GM23338 (cell line): ENCODE data around the gene PSMB7. TPM values are rescaled to one million over a fixed set of nuclear protein-coding genes. Genes with fewer than 3 reads are reported as not detected.

Experiments
- ATAC-seq: fragments of 200-7000 bp; cut with Tn5 transposase; 3 replicates; pipeline ENCODE4 v1.9.1; 2020
- DNase-seq: peaks from one replicate; pipeline ENCODE4 v3.0.0-alpha.2; 2015; ENCODE audit warnings: low spot score
- H2AFZ ChIP-seq: fragments of 200-600 bp; sonication (generic); 2 replicates; pipeline ENCODE4 v1.8.0; 2016; ENCODE audit warnings: antibody characterized with exemption, mild to moderate bottlenecking, moderate library complexity
- H3F3A ChIP-seq: fragments of 200-600 bp; sonication (generic); replicated peaks from 2 replicates; pipeline ENCODE4 v1.8.0; 2017; ENCODE audit warnings: antibody characterized with exemption, mixed run types, low read depth
- H3K27ac ChIP-seq: fragments of 200-600 bp; sonication (generic); 2 replicates; pipeline ENCODE4 v1.6.1; 2016; ENCODE audit warnings: low read depth
- H3K27me3 ChIP-seq: fragments of 200-600 bp; sonication (generic); 2 replicates; pipeline ENCODE4 v1.8.0; 2016; ENCODE audit warnings: mild to moderate bottlenecking, mixed run types, moderate library complexity; ENCODE audit not compliant: insufficient read depth
- H3K36me3 ChIP-seq: fragments of 200-600 bp; sonication (generic); 2 replicates; pipeline ENCODE4 v1.8.0; 2016; ENCODE audit warnings: mild to moderate bottlenecking; ENCODE audit not compliant: insufficient read depth
- H3K4me1 ChIP-seq: fragments of 200-600 bp; sonication (generic); 2 replicates; pipeline ENCODE4 v1.8.0; 2016; ENCODE audit warnings: mild to moderate bottlenecking, moderate library complexity; ENCODE audit not compliant: insufficient read depth
- H3K4me2 ChIP-seq: fragments of 200-600 bp; sonication (generic); 2 replicates; pipeline ENCODE4 v1.7.1; 2017; ENCODE audit warnings: mixed run types
- H3K4me3 ChIP-seq: fragments of 200-600 bp; sonication (generic); 2 replicates; pipeline ENCODE4 v1.6.1; 2016; ENCODE audit warnings: mixed run types
- H3K79me2 ChIP-seq: fragments of 200-600 bp; sonication (generic); replicated peaks from 2 replicates; pipeline ENCODE4 v1.8.0; 2017; ENCODE audit warnings: mild to moderate bottlenecking; ENCODE audit not compliant: insufficient read depth
- H3K9me2 ChIP-seq: fragments of 200-600 bp; sonication (generic); 2 replicates; pipeline ENCODE4 v1.8.0; 2017; ENCODE audit not compliant: insufficient read depth
- H4K20me1 ChIP-seq: fragments of 200-600 bp; sonication (generic); replicated peaks from 2 replicates; pipeline ENCODE4 v1.8.0; 2017; ENCODE audit warnings: mild to moderate bottlenecking; ENCODE audit not compliant: insufficient read depth
- H3K27ac Mint-ChIP-seq: 2 replicates; pipeline ENCODE4 v1.8.0; 2020; ENCODE audit warnings: inconsistent platforms, mild to moderate bottlenecking, moderate library complexity, mixed read lengths
- H3K27me3 Mint-ChIP-seq: 3 replicates; pipeline ENCODE4 v1.8.0; 2022; ENCODE audit warnings: low read depth, mild to moderate bottlenecking, moderate library complexity, mixed read lengths, inconsistent platforms; ENCODE audit not compliant: insufficient read depth, poor library complexity
- H3K36me3 Mint-ChIP-seq: 3 replicates; pipeline ENCODE4 v1.8.0; 2021; ENCODE audit warnings: low read depth, mild to moderate bottlenecking, inconsistent platforms, moderate library complexity, mixed read lengths
- H3K4me1 Mint-ChIP-seq: 3 replicates; pipeline ENCODE4 v1.8.0; 2020; ENCODE audit warnings: mild to moderate bottlenecking, inconsistent platforms, mixed read lengths
- H3K4me3 Mint-ChIP-seq: 3 replicates; pipeline ENCODE4 v1.8.0; 2021; ENCODE audit warnings: moderate library complexity, mild to moderate bottlenecking, inconsistent platforms, mixed read lengths
- H3K9me3 Mint-ChIP-seq: 3 replicates; pipeline ENCODE4 v1.8.0; 2020; ENCODE audit warnings: moderate library complexity, mild to moderate bottlenecking, inconsistent platforms, mixed read lengths
- CTCF ChIP-seq, 2 experiments: fragments of 200-600 bp in 1 of 2; sonication (generic) in 1 of 2; conservative IDR thresholded peaks; 2 replicates each; pipeline versions ENCODE4 v1.5.1 to v1.6.1; 2016 to 2017; ENCODE audit warnings: antibody characterized with exemption in 2 of 2, low read depth in 2 of 2, mild to moderate bottlenecking in 2 of 2, moderate library complexity in 1 of 2
- EZH2phosphoT487 ChIP-seq: fragments of 200-600 bp; sonication (generic); IDR thresholded peaks from one replicate; pipeline ENCODE4 v1.8.1; 2018; ENCODE audit warnings: antibody characterized with exemption; ENCODE audit not compliant: unreplicated experiment
- POLR2AphosphoS5 ChIP-seq: IDR thresholded peaks from 2 replicates; pipeline ENCODE4 v1.6.1; 2016; ENCODE audit warnings: antibody characterized with exemption, low read depth
- STAT1 ChIP-seq: IDR thresholded peaks from one replicate; pipeline ENCODE4 v1.6.1; 2016; ENCODE audit warnings: antibody characterized with exemption; ENCODE audit not compliant: unreplicated experiment
- ZNF331 ChIP-seq: fragments of 250-450 bp; sonication (Bioruptor Pico); IDR thresholded peaks from 2 replicates; pipeline ENCODE4 v1.5.0; 2020; ENCODE audit warnings: low read depth, mild to moderate bottlenecking, moderate library complexity
- ZNF462 ChIP-seq: fragments of 250-450 bp; sonication (Bioruptor Pico); IDR thresholded peaks from 2 replicates; pipeline ENCODE4 v1.5.0; 2020; ENCODE audit warnings: mild to moderate bottlenecking, moderate library complexity
- polyA plus RNA-seq: library from polyadenylated mRNA; unstranded; fragments of >200 nt; fragmentation: Nextera tagmentation; extraction: Ambion mirVana; gene quantifications from 2 replicates; pipeline ENCODE4 v1.2.1, GENCODE V29; 2016
- total RNA-seq: library from RNA; depleted of rRNA; stranded (reverse); fragments of >200 nt; shearing (Covaris generic); gene quantifications from 2 replicates; pipeline ENCODE4 v1.2.3, GENCODE V29; 2014
- TF ChIP-seq, protein P1 (sequence below): IDR thresholded peaks from 2 replicates; pipeline ENCODE4 v1.6.1; 2016; ENCODE audit warnings: antibody characterized with exemption
- TF ChIP-seq, protein P2 (sequence below): IDR thresholded peaks from one replicate; pipeline ENCODE4 v1.6.1; 2018; ENCODE audit warnings: antibody characterized with exemption; ENCODE audit not compliant: unreplicated experiment

The PSMB7 gene
- total and polyA plus RNA-seq, 2 experiments from 2014 or later = 255 to 268 TPM

GRCh38 chr9:124428751-124429529 is 13.7 kb upstream of the PSMB7 start:
- ATAC-seq (no peak), DNase-seq (no peak)
- Mint-ChIP-seq H3K27me3 (peaks cover 3% of the 10 kb centered on the region), H3K27ac (no peak overlapping the region), H3K4me3 (no peak overlapping the region), H3K4me1 (no peaks in the 10 kb centered on the region), H3K9me3 (no peaks in the 10 kb centered on the region; the same call in 2 of the 3 replicates), H3K36me3 (no peaks in the 10 kb centered on the region)
- H3K27ac ChIP-seq = no peak overlapping the region
- no peak overlapping the region for H3K4me2 ChIP-seq
- no peaks in the 10 kb centered on the region for H3K27me3 ChIP-seq
- H3F3A ChIP-seq = no peaks in the 10 kb centered on the region
- no peaks in the 10 kb centered on the region for H3K9me2 ChIP-seq
- H2AFZ ChIP-seq = peak overlapping the region; percentile 43; the same call in 1 of the 2 replicates
- no peaks in the 10 kb centered on the region for H3K4me1 ChIP-seq
- no peak for TF ChIP-seq STAT1
- TF ChIP-seq, protein P1, sequence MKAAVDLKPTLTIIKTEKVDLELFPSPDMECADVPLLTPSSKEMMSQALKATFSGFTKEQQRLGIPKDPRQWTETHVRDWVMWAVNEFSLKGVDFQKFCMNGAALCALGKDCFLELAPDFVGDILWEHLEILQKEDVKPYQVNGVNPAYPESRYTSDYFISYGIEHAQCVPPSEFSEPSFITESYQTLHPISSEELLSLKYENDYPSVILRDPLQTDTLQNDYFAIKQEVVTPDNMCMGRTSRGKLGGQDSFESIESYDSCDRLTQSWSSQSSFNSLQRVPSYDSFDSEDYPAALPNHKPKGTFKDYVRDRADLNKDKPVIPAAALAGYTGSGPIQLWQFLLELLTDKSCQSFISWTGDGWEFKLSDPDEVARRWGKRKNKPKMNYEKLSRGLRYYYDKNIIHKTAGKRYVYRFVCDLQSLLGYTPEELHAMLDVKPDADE = no peak
- TF ChIP-seq CTCF (conservative IDR thresholded peaks at IDR 0.05; ENCODE audit: low read depth in 2 of 2) = no peak
- TF ChIP-seq EZH2phosphoT487 = no peak
- no peak for TF ChIP-seq ZNF462 (CRISPR knock-in tag)
- TF ChIP-seq ZNF331 (CRISPR knock-in tag) = no peak
- TF ChIP-seq, protein P2, sequence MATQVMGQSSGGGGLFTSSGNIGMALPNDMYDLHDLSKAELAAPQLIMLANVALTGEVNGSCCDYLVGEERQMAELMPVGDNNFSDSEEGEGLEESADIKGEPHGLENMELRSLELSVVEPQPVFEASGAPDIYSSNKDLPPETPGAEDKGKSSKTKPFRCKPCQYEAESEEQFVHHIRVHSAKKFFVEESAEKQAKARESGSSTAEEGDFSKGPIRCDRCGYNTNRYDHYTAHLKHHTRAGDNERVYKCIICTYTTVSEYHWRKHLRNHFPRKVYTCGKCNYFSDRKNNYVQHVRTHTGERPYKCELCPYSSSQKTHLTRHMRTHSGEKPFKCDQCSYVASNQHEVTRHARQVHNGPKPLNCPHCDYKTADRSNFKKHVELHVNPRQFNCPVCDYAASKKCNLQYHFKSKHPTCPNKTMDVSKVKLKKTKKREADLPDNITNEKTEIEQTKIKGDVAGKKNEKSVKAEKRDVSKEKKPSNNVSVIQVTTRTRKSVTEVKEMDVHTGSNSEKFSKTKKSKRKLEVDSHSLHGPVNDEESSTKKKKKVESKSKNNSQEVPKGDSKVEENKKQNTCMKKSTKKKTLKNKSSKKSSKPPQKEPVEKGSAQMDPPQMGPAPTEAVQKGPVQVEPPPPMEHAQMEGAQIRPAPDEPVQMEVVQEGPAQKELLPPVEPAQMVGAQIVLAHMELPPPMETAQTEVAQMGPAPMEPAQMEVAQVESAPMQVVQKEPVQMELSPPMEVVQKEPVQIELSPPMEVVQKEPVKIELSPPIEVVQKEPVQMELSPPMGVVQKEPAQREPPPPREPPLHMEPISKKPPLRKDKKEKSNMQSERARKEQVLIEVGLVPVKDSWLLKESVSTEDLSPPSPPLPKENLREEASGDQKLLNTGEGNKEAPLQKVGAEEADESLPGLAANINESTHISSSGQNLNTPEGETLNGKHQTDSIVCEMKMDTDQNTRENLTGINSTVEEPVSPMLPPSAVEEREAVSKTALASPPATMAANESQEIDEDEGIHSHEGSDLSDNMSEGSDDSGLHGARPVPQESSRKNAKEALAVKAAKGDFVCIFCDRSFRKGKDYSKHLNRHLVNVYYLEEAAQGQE = no peak
- TF ChIP-seq POLR2AphosphoS5 = no peak
- H4K20me1 ChIP-seq = no peaks in the 10 kb centered on the region
- H3K79me2 ChIP-seq = no peaks in the 10 kb centered on the region
- H3K4me3 ChIP-seq = no peak overlapping the region
- no peaks in the 10 kb centered on the region for H3K36me3 ChIP-seq
